ENCODE measurements around the gene TSTD2.

TSTD2 gene

DNA sequence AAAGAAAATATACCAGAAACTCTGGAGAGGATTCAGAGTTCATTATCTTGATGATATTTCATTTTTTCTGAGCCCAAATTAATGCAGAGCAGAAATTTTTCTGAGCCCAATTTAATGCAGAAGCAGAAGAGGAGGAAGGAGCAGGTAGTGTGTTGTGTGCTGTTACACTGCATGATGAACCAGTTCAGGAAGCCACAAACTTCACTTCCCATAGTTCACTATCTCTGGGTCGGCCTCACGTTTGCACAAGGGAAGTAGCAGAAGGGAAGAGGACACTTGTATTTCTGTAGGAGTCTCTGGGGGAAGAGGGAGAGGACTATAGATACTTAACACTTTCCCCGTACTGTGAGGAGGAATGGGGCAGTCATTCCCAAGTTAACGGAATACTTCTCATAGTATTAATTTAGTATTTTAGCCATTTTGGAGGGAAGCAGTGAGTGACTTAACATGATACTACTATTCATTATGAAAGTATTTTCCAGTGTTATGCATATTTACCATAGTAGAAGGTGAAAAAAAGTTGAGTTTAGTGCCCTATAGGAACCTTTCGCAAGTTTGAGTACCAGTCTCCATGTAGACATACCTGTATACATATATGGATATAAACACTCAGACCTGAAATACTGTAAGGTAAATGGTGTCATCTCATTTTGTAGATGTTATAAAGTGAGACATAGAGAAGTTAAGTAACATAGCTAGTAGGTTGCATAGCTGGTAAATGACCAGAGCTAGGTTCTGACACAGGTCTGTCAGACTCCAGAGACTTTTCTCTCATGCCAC lies 33.9 kb upstream of the TSTD2 start:
- no peaks in the 10 kb centered on the region for H3K79me2 ChIP-seq (ENCODE audit: control insufficient read depth, low read length)
- no peaks in the 10 kb centered on the region for H3K9me3 ChIP-seq (ENCODE audit: control insufficient read depth, insufficient read depth, low read length)
- H3K36me3 ChIP-seq (ENCODE audit: control insufficient read depth, low read length) = peaks cover 98% of the 10 kb centered on the region
- no peak overlapping the region for H3K27ac ChIP-seq (ENCODE audit: low read depth, low read length)
- H3K9me2 ChIP-seq (replicated peaks; ENCODE audit: control insufficient read depth, low read length) = no peaks in the 10 kb centered on the region
- no peaks in the 10 kb centered on the region for H4K20me1 ChIP-seq (ENCODE audit: control insufficient read depth, insufficient read depth, low read depth, low read length)
- no peaks in the 10 kb centered on the region for H3F3A ChIP-seq (ENCODE audit: control insufficient read depth, insufficient read depth)
- H3K4me2 ChIP-seq (ENCODE audit: low read length) = no peak overlapping the region
- H3K4me1 ChIP-seq (ENCODE audit: control insufficient read depth, low read length) = no peaks in the 10 kb centered on the region
- H3K4me3 ChIP-seq (ENCODE audit: low read length) = no peak overlapping the region
- no peak for TF ChIP-seq EZH2phosphoT487 (IDR thresholded peaks at IDR 0.05; ENCODE audit: borderline replicate concordance, low read length)
- TF ChIP-seq, protein P1, sequence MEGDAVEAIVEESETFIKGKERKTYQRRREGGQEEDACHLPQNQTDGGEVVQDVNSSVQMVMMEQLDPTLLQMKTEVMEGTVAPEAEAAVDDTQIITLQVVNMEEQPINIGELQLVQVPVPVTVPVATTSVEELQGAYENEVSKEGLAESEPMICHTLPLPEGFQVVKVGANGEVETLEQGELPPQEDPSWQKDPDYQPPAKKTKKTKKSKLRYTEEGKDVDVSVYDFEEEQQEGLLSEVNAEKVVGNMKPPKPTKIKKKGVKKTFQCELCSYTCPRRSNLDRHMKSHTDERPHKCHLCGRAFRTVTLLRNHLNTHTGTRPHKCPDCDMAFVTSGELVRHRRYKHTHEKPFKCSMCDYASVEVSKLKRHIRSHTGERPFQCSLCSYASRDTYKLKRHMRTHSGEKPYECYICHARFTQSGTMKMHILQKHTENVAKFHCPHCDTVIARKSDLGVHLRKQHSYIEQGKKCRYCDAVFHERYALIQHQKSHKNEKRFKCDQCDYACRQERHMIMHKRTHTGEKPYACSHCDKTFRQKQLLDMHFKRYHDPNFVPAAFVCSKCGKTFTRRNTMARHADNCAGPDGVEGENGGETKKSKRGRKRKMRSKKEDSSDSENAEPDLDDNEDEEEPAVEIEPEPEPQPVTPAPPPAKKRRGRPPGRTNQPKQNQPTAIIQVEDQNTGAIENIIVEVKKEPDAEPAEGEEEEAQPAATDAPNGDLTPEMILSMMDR (IDR thresholded peaks at IDR 0.05; ENCODE audit: low read depth, low read length, poor library complexity, severe bottlenecking) = no peak
- no peaks in the 10 kb centered on the region for H3K27me3 ChIP-seq (ENCODE audit: control insufficient read depth, low read length)

DNA sequence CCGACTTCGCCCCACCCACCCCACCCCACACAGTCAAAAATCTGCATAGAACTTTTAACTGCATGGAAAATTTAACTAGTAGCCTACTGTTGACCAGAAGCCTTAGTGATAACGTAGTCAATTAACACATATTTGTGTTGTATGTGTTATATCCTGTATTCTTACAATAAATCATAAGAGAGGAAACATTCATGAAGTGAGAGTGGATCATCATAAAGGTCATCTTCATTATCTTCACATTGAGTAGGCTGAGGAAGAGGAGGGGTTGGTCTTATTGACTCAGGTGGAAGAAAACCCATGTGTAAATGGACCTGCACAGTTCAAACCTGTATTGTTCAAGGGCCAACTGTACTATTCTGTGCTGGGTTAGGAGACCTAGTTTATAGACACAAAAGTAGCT lies 32.6 kb upstream of the TSTD2 start:
- Histone ChIP-seq H3K4me1 (ENCODE audit: control insufficient read depth, low read length) (no peaks in the 10 kb centered on the region), H3K9me2 (replicated peaks; ENCODE audit: control insufficient read depth, low read length) (no peaks in the 10 kb centered on the region), H3K9me3 (ENCODE audit: control insufficient read depth, insufficient read depth, low read length) (no peaks in the 10 kb centered on the region), H3K4me2 (ENCODE audit: low read length) (no peak overlapping the region), H3F3A (ENCODE audit: control insufficient read depth, insufficient read depth) (peaks cover 4% of the 10 kb centered on the region), H3K4me3 (ENCODE audit: low read length) (no peak overlapping the region), H4K20me1 (ENCODE audit: control insufficient read depth, insufficient read depth, low read depth, low read length) (no peaks in the 10 kb centered on the region), H3K36me3 (ENCODE audit: control insufficient read depth, low read length) (peaks cover 98% of the 10 kb centered on the region), H3K79me2 (ENCODE audit: control insufficient read depth, low read length) (no peaks in the 10 kb centered on the region), H3K27ac (ENCODE audit: low read depth, low read length) (no peak overlapping the region), H3K27me3 (ENCODE audit: control insufficient read depth, low read length) (no peaks in the 10 kb centered on the region)
- no peak for TF ChIP-seq EZH2phosphoT487 (IDR thresholded peaks at IDR 0.05; ENCODE audit: borderline replicate concordance, low read length)
- TF ChIP-seq, protein P1 (IDR thresholded peaks at IDR 0.05; ENCODE audit: low read depth, low read length, poor library complexity, severe bottlenecking) = no peak

DNA sequence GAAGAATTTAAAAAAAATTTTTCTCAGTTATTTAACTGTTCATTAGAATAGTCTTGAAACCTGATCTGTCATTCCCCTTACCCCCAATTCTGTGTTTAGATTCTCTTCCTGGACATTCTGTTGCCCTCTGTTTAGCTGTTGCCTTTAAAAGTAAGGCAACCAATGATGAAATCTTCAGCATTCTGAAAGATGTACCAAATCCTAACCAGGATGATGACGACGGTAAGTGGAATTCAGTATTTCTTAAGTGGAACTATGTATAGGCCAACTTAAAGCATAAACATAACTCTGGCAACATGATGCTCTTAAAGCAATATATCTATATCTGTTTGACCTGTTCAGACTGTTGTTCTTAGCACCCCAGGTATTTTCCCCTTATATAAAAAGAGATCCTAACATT lies 27.7 kb upstream of the TSTD2 start:
- no peaks in the 10 kb centered on the region for H3K27me3 ChIP-seq (ENCODE audit: control insufficient read depth, low read length)
- peaks cover 4% of the 10 kb centered on the region for H3F3A ChIP-seq (ENCODE audit: control insufficient read depth, insufficient read depth)
- H3K36me3 ChIP-seq (ENCODE audit: control insufficient read depth, low read length) = peaks cover 94% of the 10 kb centered on the region
- no peak overlapping the region for H3K4me2 ChIP-seq (ENCODE audit: low read length)
- H4K20me1 ChIP-seq (ENCODE audit: control insufficient read depth, insufficient read depth, low read depth, low read length) = no peaks in the 10 kb centered on the region
- no peaks in the 10 kb centered on the region for H3K9me2 ChIP-seq (replicated peaks; ENCODE audit: control insufficient read depth, low read length)
- TF ChIP-seq, protein P1 (IDR thresholded peaks at IDR 0.05; ENCODE audit: low read depth, low read length, poor library complexity, severe bottlenecking) = no peak
- no peak overlapping the region for H3K27ac ChIP-seq (ENCODE audit: low read depth, low read length)
- no peaks in the 10 kb centered on the region for H3K9me3 ChIP-seq (ENCODE audit: control insufficient read depth, insufficient read depth, low read length)
- no peak overlapping the region for H3K4me3 ChIP-seq (ENCODE audit: low read length)
- H3K4me1 ChIP-seq (ENCODE audit: control insufficient read depth, low read length) = no peaks in the 10 kb centered on the region
- no peaks in the 10 kb centered on the region for H3K79me2 ChIP-seq (ENCODE audit: control insufficient read depth, low read length)
